ENCODE results near the gene TMEM43. TPM values are rescaled to one million over a fixed set of nuclear protein-coding genes. Genes with fewer than 3 reads are reported as not detected.

TMEM43 gene
- polyA plus RNA-seq, 4 donors, result 56.6 to 65.5 (median 60.2) TPM

DNA sequence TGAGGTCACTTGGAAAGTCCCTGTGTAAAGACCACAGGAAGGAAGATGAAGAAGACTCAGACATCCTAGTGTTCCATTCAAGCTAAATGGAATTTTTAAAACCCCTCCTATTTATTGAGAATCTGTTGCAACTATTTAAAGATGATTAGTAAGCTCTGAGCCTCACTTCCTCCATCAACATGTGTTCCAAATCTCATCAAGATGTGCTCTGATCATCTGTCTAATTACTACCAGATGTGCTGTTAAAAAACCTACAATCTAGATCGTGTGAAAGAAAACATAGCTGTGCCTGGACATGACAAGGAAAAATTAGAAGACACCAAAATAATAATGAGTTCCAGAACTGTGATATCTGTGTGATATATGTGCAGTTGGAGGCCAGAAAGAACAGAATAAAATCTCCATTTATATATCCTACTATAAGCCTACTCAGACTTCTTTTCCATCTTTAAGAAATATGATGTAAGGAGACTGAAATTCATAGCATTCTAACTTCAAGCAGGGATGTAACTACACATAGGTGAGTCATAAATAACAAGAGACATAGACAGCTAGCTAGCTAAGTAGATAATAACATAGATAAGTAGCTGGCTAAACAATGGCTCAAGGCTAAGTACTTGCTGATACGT is 45.8 kb downstream of the TMEM43 start:
- DNase-seq (ENCODE audit: low read depth in 4 of 4, low spot score in 3 of 4), result no peak

DNA sequence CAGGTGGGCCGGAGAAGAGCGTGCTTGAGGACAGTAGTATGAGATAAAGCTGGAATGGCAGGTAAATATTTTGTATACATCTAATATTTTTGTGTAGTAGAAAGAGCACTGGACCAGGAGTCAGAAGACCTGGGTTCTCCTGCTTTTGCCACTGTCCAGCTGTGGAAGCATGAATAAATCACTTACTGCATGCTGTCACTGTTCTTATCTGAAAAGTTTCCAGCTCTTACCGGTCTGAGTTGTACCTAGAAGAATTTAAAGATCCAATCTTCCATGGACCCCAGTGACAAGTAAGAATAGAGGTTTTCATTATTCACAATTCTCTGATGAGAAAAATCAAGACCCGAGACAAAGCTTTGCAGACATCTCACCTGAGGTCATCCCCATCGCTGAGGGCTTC is 47.6 kb downstream of the TMEM43 start:
- DNase-seq (ENCODE audit: low read depth in 4 of 4, low spot score in 3 of 4), result no peak

DNA sequence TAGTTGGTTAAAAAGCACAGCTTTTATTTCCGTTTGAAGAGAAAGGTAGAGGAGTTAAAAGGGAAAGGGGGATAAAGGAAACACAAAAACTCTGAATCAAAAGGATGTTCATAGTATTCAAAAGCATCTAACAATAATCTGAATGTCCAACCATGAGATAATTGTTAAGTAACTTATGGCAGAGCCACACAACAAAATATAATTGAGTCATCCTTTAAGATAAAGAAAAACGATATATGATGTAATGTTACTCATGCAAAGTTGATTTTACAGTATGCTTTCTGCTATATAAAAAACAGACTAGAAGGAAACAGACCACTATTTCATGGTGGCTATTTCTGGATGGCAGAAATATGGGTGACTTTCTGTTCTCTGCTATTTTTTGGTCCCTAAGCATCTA is 49.6 kb downstream of the TMEM43 start:
- DNase-seq (ENCODE audit: low read depth in 4 of 4, low spot score in 3 of 4), result no peak

DNA sequence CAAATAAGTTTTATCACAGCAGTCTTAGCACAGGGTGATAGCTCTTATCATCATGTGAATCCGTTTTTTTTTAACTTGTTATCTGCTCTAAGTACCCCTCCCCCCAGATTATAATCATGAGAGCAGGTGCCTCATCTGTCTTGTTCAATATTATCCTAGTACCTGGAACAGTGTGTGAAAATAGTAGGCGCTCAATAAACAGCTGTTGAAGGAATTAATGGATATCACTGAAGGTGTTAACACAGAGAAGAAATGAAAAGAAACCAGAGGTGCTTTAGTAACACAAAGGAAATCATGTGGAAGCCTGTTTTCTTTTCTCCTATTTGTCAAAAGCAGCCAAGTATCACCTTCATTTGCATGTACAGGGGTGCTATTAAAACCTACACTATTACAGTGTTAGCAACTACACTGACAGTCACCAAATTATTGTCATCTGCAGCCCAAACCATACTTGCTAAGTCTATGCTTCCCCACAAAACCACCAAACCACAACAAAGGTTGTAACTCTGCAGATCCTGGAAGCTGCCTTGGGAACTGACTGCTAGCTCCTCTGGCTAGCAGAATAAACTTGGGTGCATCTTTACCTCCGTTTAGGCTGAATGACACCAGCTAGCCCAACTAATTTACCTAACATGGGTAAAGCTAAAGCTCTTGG is 50.7 kb downstream of the TMEM43 start:
- DNase-seq (ENCODE audit: low read depth in 4 of 4, low spot score in 3 of 4), result no peak

DNA sequence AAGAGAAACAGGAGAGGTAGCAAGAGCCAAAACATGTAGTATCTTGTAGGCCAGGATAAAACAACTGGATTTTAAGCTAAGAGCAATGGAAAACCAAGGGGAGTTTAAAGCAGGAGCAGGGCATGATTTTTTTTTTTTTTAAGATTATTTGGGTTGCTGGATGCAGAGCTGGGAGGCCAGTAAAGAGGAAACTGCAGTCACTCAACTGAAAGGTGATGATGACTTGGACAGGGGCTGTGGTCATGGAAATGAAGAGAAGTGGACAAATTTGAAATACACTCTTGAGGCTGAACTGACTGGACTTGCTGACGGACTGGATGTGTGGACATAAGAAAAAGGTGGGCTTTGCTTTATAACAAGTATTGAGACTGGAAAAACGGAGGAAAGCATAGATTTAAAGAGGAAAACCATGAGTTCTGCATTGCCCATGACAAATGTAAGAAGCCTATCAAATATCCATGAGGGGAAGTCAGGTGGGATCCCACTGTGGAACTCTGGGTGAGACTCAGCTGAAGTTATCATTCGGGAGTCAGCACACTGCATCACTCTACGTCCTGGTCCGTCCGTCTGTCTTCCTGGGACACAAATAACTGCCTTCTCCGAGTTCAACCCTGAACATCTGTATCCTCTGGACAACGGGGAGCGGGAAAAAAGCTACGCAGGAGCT is 52.9 kb downstream of the TMEM43 start:
- DNase-seq (ENCODE audit: low read depth in 4 of 4, low spot score in 3 of 4), result peak in 1 of 4 donors; percentile 22

DNA sequence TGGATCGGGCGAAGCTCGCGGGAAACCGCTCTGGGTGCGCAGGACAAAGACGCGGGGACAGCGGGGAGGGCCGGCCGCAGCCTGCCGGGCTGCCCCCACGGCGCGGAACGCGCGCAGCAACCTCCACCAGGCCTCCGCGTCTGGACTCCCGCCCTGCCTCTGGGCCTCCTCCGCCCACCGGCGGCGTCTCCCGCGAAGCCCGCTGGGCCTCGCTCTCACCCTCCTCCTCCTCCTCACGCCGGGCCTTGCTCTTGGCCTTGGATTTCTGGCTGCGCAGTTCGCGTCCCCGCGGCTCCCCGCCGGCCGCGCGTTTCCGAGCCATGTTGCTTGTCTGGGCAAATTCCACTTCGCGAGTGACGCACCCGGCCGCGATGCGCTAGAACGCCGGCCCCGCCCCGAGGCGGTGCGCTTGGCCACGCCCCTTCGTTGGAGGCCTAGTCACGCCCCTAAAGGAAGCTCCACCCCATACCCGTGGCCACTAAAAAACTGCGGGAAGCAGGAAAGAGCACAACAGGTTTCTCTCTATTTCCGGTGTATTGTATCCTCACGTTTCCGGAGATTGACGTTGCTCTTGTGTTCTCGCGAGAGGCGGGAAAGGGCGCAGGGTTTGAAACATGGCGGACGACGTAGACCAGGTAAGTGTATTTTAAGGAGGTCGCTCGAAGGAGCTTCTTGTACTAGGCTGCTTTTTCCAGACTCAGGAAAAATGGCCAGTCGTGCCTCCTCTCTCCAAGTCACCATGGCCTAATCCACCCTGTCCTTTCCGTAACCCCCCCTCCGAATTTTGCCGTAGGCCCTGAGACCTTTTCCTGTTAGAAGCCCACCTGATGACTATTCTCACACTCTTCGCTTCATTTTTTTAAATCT is 53.6 kb downstream of the TMEM43 start, which contains the start of the genes LSM3 and XPC:
Gene LSM3 (plus strand): TSS at position 571 of the 867 bp plus-strand sequence. CDS start 44 bp downstream, at position 615.
Gene XPC (minus strand): TSS at position 355 of the 867 bp plus-strand sequence. CDS start 33 bp downstream, at position 322.
- peak; percentile 97 to 98 (median 98) for DNase-seq (ENCODE audit: low read depth in 4 of 4, low spot score in 3 of 4)

DNA sequence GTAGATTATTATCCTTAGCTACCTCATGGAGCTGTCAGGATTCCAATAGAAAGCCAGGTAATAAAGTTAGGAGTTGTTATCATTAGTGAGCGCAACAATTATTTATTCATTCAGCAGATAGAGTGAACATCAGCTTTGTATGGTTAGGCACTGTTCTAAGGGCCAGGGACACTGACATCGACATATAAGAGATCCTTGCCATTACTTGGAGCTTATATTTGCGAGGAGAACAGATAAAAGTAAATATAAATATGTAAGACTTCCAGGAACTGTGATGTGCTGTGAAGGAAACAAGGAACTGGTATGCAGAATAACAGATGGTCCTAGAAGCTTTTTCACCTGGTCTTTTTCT is 54.2 kb downstream of the TMEM43 start:
- DNase-seq (ENCODE audit: low read depth in 4 of 4, low spot score in 3 of 4), result no peak

DNA sequence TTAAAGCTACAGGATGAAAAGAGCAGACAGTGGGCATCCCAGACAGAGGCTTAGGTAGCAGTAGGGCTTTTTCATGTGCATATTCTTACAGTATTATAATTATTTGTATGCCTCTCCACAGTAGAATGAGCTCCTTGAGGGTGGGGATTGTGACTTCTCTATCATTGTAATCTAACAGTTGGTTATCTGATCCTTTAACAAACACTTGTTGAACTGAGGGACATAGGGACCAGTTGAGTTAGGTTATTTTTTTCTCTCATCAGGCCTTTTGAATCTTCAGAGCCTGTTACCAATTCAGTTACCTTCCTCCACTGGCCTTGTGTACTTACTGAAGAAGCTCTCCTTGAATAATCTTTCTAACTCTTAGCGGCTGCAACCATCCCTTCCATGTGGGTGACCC is 54.9 kb downstream of the TMEM43 start:
- DNase-seq (ENCODE audit: low read depth in 4 of 4, low spot score in 3 of 4), result no peak

DNA sequence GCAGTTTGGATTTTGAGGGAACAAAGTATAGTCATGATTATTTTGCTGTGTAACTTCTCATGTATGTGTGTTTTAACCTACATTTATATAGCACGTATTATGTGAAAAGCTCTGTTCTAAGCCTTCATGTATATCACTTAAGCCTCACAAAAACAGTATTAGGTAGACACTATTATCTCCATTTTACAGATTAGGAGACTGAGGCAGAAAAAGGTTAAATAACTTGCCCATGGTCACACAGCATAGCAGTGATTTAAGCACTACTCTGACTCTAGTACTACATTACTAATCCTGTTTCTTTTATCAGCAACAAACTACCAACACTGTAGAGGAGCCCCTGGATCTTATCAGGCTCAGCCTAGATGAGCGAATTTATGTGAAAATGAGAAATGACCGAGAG is 56.4 kb downstream of the TMEM43 start:
- no peak for DNase-seq (ENCODE audit: low read depth in 4 of 4, low spot score in 3 of 4)

DNA sequence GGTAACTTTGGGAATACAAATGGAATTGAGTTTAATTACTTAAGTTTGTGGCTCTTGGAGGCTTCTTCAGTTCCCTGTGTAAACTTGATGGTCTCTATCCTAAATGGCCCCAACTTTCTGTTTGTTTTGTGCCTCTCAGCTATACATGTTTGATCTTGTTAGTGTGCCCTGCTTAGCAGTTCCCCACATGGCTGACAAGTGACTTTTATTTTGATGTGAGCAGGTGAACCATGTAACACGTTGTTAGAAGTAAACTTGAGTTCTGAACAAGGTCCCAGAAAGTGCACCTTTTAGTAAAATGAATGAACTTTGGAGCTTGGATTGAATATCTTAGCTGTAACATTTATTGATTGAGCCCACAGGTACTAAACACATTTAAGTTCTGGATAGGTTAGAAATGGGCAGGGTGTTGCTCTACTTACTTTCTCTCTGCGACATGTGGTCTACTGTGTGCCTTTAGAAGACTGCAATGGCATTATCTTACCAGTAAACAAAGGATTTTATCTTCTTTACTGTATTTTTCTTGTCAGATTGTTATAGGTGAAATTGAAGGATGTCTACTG is 58.2 kb downstream of the TMEM43 start:
- no peak for DNase-seq (ENCODE audit: low read depth in 4 of 4, low spot score in 3 of 4)

DNA sequence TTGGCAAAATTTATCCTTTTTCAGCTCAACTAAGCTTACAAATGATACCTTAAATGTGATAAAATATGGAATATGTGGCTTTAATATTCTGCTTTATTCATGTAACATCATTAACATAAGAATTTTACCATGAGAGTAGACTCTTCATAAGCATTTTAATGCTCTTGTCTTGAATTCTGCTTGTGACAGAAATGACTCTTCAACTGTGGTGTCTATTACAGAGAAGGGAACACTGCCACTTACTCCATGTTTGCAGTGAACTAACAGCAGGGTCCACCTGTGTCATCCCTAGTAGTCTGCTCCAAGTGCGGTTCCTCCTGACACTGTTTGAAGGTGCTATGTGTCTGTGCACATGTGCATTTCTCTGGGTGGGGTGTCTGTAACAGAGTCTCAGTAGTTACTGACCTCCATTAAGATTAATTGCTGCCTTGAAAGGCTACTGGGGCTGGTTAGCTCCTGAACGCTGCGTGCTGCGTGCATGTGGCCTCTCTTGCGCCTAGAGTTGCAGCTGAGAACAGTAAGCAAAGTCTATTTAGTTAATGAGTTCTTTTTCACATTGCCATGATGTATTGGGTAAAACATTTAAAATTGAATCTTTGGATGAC is 62.1 kb downstream of the TMEM43 start:
- no peak for DNase-seq (ENCODE audit: low read depth in 4 of 4, low spot score in 3 of 4)

DNA sequence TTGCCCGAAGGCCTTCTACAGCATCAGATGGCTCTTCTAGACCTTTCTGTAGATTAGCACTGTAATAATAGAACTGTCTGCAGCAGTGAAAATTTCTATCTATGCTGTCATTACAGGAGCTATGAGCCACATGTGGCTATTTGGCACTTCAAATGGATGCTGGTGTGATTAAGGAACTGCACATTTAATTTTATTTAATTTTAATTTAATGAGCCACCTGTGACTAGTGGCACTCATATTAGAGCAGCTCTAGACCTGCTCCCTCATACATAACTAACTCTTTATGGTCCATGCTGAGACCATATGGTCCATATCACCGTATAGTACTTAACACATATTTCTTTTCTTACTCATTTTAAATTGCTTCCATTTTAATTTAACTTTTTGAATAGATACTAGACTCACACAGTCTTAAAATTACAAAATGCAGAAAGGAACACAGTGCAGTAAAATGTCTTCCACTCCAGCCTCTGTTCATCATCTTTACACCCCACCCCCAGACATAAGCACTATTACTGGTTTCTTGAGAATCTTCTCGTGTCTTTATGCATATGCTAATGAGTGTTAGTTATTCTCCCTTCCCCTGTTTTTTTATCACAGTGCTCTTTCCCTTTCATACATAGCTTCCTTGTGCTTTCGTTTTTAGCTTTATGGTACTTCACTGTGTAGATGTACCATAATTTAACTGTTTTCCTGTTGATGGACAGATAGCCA is 63.3 kb downstream of the TMEM43 start:
- DNase-seq (ENCODE audit: low read depth in 4 of 4, low spot score in 3 of 4), result no peak

Other genes starting within 250 kb of the TMEM43 start
- under 1 TPM in 1 of 4 donors, not detected in 3; 0.05 TPM for gene WNT7A, start 245.0 kb upstream of the TMEM43 start, polyA plus RNA-seq (ENCODE audit: insufficient read length in 4 of 4)
- 10 to 100 TPM; 19.0 to 19.9 (median 19.5) TPM for gene CHCHD4, start 182 bp upstream of the TMEM43 start, polyA plus RNA-seq (ENCODE audit: insufficient read length in 4 of 4)
- 10 to 100 TPM; 43.4 to 53.8 (median 50.0) TPM for gene XPC, start 53.5 kb downstream of the TMEM43 start, polyA plus RNA-seq (ENCODE audit: insufficient read length in 4 of 4)
- 10 to 100 TPM; 17.2 to 19.5 (median 18.3) TPM for gene LSM3, start 53.8 kb downstream of the TMEM43 start, polyA plus RNA-seq (ENCODE audit: insufficient read length in 4 of 4)

All from right renal pelvis (tissue), 4 donors.